Prostate gland (tissue), 2 donors: ENCODE measurements around the gene HMGCL.

Source experiments
- POLR2A ChIP-seq: fragments of 450-650 bp; IDR thresholded peaks from one replicate; pipeline ENCODE4 v1.6.1; 2016; ENCODE audit warnings: antibody characterized with exemption, mild to moderate bottlenecking
- POLR2AphosphoS5 ChIP-seq: sonication (generic); formaldehyde crosslinking; IDR thresholded peaks from one replicate; pipeline ENCODE4 v1.6.1; 2017; ENCODE audit warnings: antibody characterized with exemption
- TF ChIP-seq, protein P1 (sequence below), 4 experiments: fragments of 200-600 bp in 2 of 4; fragments of 450-650 bp in 2 of 4; sonication (generic) in 2 of 4; IDR thresholded peaks; 1 replicate in 3 of 4; 2 replicates in 1 of 4; pipeline ENCODE4 v1.5.1; 2016 to 2019; ENCODE audit warnings: antibody characterized with exemption in 4 of 4, mild to moderate bottlenecking in 2 of 4, moderate library complexity in 2 of 4

DNA sequence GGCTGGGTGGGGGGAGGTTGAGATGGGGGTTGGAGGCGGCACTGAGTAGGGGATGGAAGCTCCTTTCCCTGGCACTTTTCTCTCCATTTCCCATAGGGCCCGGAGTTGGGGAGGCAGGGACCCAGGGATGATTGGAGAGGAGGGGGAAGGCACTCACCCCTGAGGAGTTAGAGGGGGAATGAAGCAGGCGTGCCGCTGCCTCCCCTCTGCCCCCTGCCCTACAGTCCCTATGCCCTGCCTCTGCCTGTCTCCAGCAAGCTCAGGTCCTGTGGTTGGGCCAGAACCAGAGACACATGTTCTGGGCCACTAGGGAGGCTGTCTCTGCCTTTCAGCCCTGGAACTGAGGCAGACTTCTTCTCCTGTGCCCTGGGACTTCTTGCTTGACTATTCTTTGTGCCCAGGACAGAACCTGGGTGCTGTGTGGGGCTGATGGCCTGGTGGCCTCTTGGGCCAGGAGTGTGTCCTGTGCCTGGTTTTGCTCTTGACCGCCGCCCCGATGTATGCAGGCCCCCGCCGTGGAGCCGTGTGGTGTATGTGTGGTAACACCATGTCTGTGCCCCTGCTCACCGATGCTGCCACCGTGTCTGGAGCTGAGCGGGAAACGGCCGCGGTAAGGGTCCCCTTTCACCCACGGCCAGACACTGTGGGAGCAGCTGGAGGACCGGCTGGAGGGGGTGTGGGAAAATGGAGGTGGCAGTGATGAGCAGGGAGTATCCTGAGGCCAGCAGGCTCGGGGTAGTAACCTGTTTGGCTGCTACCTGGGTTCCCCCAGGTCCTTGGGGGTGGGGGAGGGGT, 32.9 kb downstream of the HMGCL start:
- TF ChIP-seq, protein P1, sequence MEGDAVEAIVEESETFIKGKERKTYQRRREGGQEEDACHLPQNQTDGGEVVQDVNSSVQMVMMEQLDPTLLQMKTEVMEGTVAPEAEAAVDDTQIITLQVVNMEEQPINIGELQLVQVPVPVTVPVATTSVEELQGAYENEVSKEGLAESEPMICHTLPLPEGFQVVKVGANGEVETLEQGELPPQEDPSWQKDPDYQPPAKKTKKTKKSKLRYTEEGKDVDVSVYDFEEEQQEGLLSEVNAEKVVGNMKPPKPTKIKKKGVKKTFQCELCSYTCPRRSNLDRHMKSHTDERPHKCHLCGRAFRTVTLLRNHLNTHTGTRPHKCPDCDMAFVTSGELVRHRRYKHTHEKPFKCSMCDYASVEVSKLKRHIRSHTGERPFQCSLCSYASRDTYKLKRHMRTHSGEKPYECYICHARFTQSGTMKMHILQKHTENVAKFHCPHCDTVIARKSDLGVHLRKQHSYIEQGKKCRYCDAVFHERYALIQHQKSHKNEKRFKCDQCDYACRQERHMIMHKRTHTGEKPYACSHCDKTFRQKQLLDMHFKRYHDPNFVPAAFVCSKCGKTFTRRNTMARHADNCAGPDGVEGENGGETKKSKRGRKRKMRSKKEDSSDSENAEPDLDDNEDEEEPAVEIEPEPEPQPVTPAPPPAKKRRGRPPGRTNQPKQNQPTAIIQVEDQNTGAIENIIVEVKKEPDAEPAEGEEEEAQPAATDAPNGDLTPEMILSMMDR (IDR thresholded peaks at IDR 0.05) = no peak
- no peak for TF ChIP-seq POLR2AphosphoS5
- no peak for TF ChIP-seq POLR2A
